Activated T-helper 1 cell treated with anti-CD3 and anti-CD28 coated beads, Interleukin-12 subunit alpha, Interleukin-12 subunit beta, Interleukin-2, Interleukin-4 antibody, amounts not matched to agents 30 ng/mL and 10 ng/mL and 1 ng/mL, durations not matched to agents 14 hours and 24 hours and 36 hours (primary cell): ENCODE measurements around the gene LRCH4. TPM values are rescaled to one million over a fixed set of nuclear protein-coding genes. Genes with fewer than 3 reads are reported as not detected.

Experiments used
- DNase-seq: peaks from one replicate; pipeline ENCODE4 v3.0.0; 2021; ENCODE audit warnings: low spot score
- H3K27ac Mint-ChIP-seq: one replicate; pipeline ENCODE4 v1.8.0; 2021; ENCODE audit warnings: mild to moderate bottlenecking, mixed read lengths
- H3K27me3 Mint-ChIP-seq: one replicate; pipeline ENCODE4 v1.8.0; 2022; ENCODE audit warnings: mild to moderate bottlenecking, moderate library complexity, mixed read lengths; ENCODE audit not compliant: insufficient read depth
- H3K36me3 Mint-ChIP-seq: one replicate; pipeline ENCODE4 v1.8.0; 2021; ENCODE audit warnings: low read depth, mixed read lengths
- H3K4me1 Mint-ChIP-seq: one replicate; pipeline ENCODE4 v1.8.0; 2021; ENCODE audit warnings: low read depth, mixed read lengths
- H3K4me3 Mint-ChIP-seq: one replicate; pipeline ENCODE4 v1.8.0; 2021; ENCODE audit warnings: mild to moderate bottlenecking, moderate library complexity, mixed read lengths
- H3K9me3 Mint-ChIP-seq: one replicate; pipeline ENCODE4 v1.8.0; 2021; ENCODE audit warnings: mixed read lengths
- intact Hi-C: fragments of 100-400 bp; cut with micrococcal nuclease; formaldehyde crosslinking; loops from one replicate; pipeline ENCODE4 v1.15.1; 2024
- total RNA-seq: library from RNA; stranded (reverse); gene quantifications from 2 replicates; pipeline ENCODE4 v1.2.3, GENCODE V29; 2022

The LRCH4 gene
- total RNA-seq, 1 donor from 2014 or later: 104 TPM

GRCh38 chr7:100602889-100603725, 17.2 kb upstream of the LRCH4 start:
- peak overlapping the region; percentile 81 for H3K4me3 Mint-ChIP-seq
- DNase-seq: no peak
- intact Hi-C loops: no loop called here

GRCh38 chr7:100600730-100601038, 14.8 kb upstream of the LRCH4 start:
- DNase-seq: no peak
- no peak overlapping the region for H3K4me3 Mint-ChIP-seq
- peaks cover 3% of the 10 kb centered on the region for H3K27me3 Mint-ChIP-seq
- H3K36me3 Mint-ChIP-seq: no peaks in the 10 kb centered on the region
- H3K9me3 Mint-ChIP-seq: no peaks in the 10 kb centered on the region
- H3K27ac Mint-ChIP-seq: no peak overlapping the region
- intact Hi-C loops: no loop called here
- peaks cover 21% of the 10 kb centered on the region for H3K4me1 Mint-ChIP-seq

More at GRCh38 chr7:100602889-100603725, 17.2 kb upstream of the LRCH4 start:
- Mint-ChIP-seq H3K27ac (no peak overlapping the region), H3K4me1 (peaks cover 20% of the 10 kb centered on the region), H3K36me3 (no peaks in the 10 kb centered on the region), H3K27me3 (peaks cover 12% of the 10 kb centered on the region), H3K9me3 (no peaks in the 10 kb centered on the region)

- intact Hi-C loops: no loop called here
- Mint-ChIP-seq H3K27me3 (peaks cover 2% of the 10 kb centered on the region), H3K36me3 (no peaks in the 10 kb centered on the region), H3K9me3 (no peaks in the 10 kb centered on the region), H3K27ac (no peak overlapping the region), H3K4me1 (peaks cover 15% of the 10 kb centered on the region), H3K4me3 (no peak overlapping the region)
- DNase-seq: no peak
Measured at GRCh38 chr7:100599911-100600729, 14.2 kb upstream of the LRCH4 start.

- peak overlapping the region; percentile 16 for H3K27ac Mint-ChIP-seq
- intact Hi-C loops: no loop called here
Measured at GRCh38 chr7:100598425-100598824, 12.5 kb upstream of the LRCH4 start.

GRCh38 chr7:100595188-100595587, 9.3 kb upstream of the LRCH4 start:
- no peaks in the 10 kb centered on the region for H3K9me3 Mint-ChIP-seq
- H3K27ac Mint-ChIP-seq: no peak overlapping the region

More at GRCh38 chr7:100598425-100598824, 12.5 kb upstream of the LRCH4 start:
- no peaks in the 10 kb centered on the region for H3K9me3 Mint-ChIP-seq
- DNase-seq: no peak
- no peak overlapping the region for H3K4me3 Mint-ChIP-seq
- H3K27me3 Mint-ChIP-seq: peaks cover 2% of the 10 kb centered on the region
- peaks cover 6% of the 10 kb centered on the region for H3K4me1 Mint-ChIP-seq
- H3K36me3 Mint-ChIP-seq: no peaks in the 10 kb centered on the region

GRCh38 chr7:100591596-100591995, 5.7 kb upstream of the LRCH4 start:
- intact Hi-C loops: no loop called here
- H3K27me3 Mint-ChIP-seq: peaks cover 3% of the 10 kb centered on the region
- H3K4me3 Mint-ChIP-seq: no peak overlapping the region
- no peaks in the 10 kb centered on the region for H3K36me3 Mint-ChIP-seq
- H3K27ac Mint-ChIP-seq: no peak overlapping the region
- H3K9me3 Mint-ChIP-seq: no peaks in the 10 kb centered on the region
- no peak for DNase-seq
- H3K4me1 Mint-ChIP-seq: no peaks in the 10 kb centered on the region

More at GRCh38 chr7:100595188-100595587, 9.3 kb upstream of the LRCH4 start:
- DNase-seq: no peak
- H3K27me3 Mint-ChIP-seq: peaks cover 2% of the 10 kb centered on the region
- H3K4me1 Mint-ChIP-seq: peaks cover 6% of the 10 kb centered on the region
- H3K4me3 Mint-ChIP-seq: no peak overlapping the region
- H3K36me3 Mint-ChIP-seq: no peaks in the 10 kb centered on the region
- intact Hi-C loops: no loop called here

- no peak for DNase-seq
- no peak overlapping the region for H3K27ac Mint-ChIP-seq
- H3K9me3 Mint-ChIP-seq: no peaks in the 10 kb centered on the region
- peaks cover 2% of the 10 kb centered on the region for H3K36me3 Mint-ChIP-seq
- peaks cover 2% of the 10 kb centered on the region for H3K4me1 Mint-ChIP-seq
- peaks cover 3% of the 10 kb centered on the region for H3K27me3 Mint-ChIP-seq
- intact Hi-C loops: no loop called here
- no peak overlapping the region for H3K4me3 Mint-ChIP-seq
Measured at GRCh38 chr7:100590077-100590737, 4.3 kb upstream of the LRCH4 start.

- peaks cover 10% of the 10 kb centered on the region for H3K4me1 Mint-ChIP-seq
- no peak for DNase-seq
- H3K27ac Mint-ChIP-seq: no peak overlapping the region
- peaks cover 3% of the 10 kb centered on the region for H3K27me3 Mint-ChIP-seq
- H3K36me3 Mint-ChIP-seq: peaks cover 2% of the 10 kb centered on the region
- intact Hi-C loops: no loop called here
- no peaks in the 10 kb centered on the region for H3K9me3 Mint-ChIP-seq
- no peak overlapping the region for H3K4me3 Mint-ChIP-seq
Measured at GRCh38 chr7:100589341-100589947, 3.5 kb upstream of the LRCH4 start.

GRCh38 chr7:100588438-100588837, 2.5 kb upstream of the LRCH4 start:
- DNase-seq: no peak
- Mint-ChIP-seq H3K27me3 (peaks cover 3% of the 10 kb centered on the region), H3K27ac (no peak overlapping the region), H3K36me3 (peaks cover 4% of the 10 kb centered on the region), H3K9me3 (no peaks in the 10 kb centered on the region), H3K4me1 (peaks cover 19% of the 10 kb centered on the region), H3K4me3 (peak overlapping the region; percentile 70)
- intact Hi-C loops: no loop called here

- Mint-ChIP-seq H3K27me3 (peaks cover 3% of the 10 kb centered on the region), H3K36me3 (peaks cover 4% of the 10 kb centered on the region), H3K27ac (peak within 1 kb of the TSS; percentile 89), H3K9me3 (no peaks in the 10 kb centered on the region), H3K4me3 (peak within 1 kb of the TSS; percentile 87), H3K4me1 (peaks cover 23% of the 10 kb centered on the region)
- DNase-seq: peak; percentile 100
- intact Hi-C loops: loop anchor here (1.0 to 2.0 kb wide), 15 partner anchors 18 to 288 kb away; partner anchors contain the start of genes AGFG2, GNB2, MOSPD3 and SLC12A9
Measured at GRCh38 chr7:100586266-100587025, 517 bp upstream of the LRCH4 start, which contains the start of gene FBXO24. FBXO24 (plus strand) TSS chr7:100586328; CDS start chr7:100586626, 298 bp downstream.

GRCh38 chr7:100584683-100585510, 1.0 kb downstream of the LRCH4 start:
- H3K4me1 Mint-ChIP-seq: peaks cover 23% of the 10 kb centered on the region
- H3K4me3 Mint-ChIP-seq: peak overlapping the region; percentile 87
- H3K27me3 Mint-ChIP-seq: no peaks in the 10 kb centered on the region
- H3K27ac Mint-ChIP-seq: peak overlapping the region; percentile 89
- H3K9me3 Mint-ChIP-seq: no peaks in the 10 kb centered on the region
- intact Hi-C loops: no loop called here
- peaks cover 4% of the 10 kb centered on the region for H3K36me3 Mint-ChIP-seq
- DNase-seq: no peak
